Measurements from ENCODE around the gene FCER2. TPM values are rescaled to one million over a fixed set of nuclear protein-coding genes. Genes with fewer than 3 reads are reported as not detected.

The FCER2 gene
- total RNA-seq, 1 experiment from 2014 or later: not detected

DNA sequence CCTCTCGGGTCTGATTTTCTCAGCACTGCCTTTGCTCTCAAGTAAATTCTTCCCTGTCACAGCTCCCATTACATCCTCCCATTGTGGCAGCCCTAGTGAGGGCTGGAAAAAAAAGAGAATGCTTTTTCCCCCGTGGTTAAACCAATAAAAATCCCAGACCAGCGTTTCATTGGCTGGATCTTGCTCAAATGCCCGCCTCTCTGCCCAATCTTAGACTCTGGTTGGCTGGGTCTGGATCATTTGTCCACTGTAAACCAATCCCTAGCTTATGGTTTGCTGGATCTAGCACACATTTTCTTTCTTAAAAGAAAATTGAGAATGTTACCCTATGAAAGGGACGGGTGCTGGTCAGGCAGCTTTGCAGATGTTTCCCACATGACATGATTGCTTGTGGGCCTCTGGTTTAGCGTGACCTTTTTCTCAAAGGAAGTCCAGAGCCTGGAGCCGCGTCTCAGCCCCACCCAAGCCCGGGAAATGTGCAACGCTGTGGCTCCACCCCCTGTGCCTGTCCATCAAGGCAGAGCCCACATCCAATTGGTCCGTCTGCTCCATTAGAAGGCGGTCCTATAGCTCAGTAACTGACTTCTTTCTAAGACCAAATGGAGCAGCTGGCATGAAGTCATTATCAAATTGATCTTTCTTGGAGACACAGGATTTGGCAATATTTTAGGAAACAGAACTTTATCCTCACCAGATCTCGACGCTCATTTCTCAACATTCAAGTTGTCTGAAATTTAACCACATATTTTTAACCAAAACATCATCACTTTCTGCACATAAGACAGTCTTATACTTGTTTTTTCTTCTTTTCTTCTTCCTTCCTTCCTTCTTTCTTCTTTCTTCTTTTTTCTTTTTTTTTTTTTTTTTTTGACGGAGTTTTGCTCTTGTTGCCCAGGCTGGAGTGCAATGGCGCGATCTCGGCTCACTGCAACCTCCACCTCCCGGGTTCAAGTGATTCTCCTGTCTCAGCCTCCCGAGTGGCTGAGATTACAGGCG is 27.6 kb downstream of the FCER2 start:
- intact Hi-C loops (cut with micrococcal nuclease): no loop called here
- DNase-seq (peak; percentile 87), ATAC-seq (peak; percentile 97)
- no peaks in the 10 kb centered on the region for H3F3A ChIP-seq (ENCODE audit: low read length, unreplicated experiment)
- no peaks in the 10 kb centered on the region for H3K36me3 ChIP-seq (ENCODE audit: low read depth, low read length)
- H3K27ac ChIP-seq (ENCODE audit: low read length): no peak overlapping the region
- H4K20me1 ChIP-seq (ENCODE audit: low read length): no peaks in the 10 kb centered on the region
- ChIA-PET POLR2A (ENCODE audit: unreplicated experiment) (interaction anchor here (0.6 kb wide), 1 partner anchor 41 kb away, joined by 3 read pairs; no protein-coding TSS in a partner anchor), CTCF (interaction anchor here (1.3 kb wide), 1 partner anchor 106 kb away, joined by 7 read pairs; no protein-coding TSS in a partner anchor)
- H3K79me2 ChIP-seq (ENCODE audit: low read length): no peaks in the 10 kb centered on the region
- peak overlapping the region; percentile 46 for H3K4me2 ChIP-seq (ENCODE audit: low read length)
- peaks cover 7% of the 10 kb centered on the region; the same call in 1 of the 2 replicates for H3K4me1 ChIP-seq (ENCODE audit: insufficient read depth, low read length)
- H2AFZ ChIP-seq (ENCODE audit: low read length): peak overlapping the region; percentile 67
- no peaks in the 10 kb centered on the region for H3K9me2 ChIP-seq (replicated peaks; ENCODE audit: low read length)
- H3K27me3 ChIP-seq (ENCODE audit: low read length): peaks cover 8% of the 10 kb centered on the region; the same call in 1 of the 2 replicates
- no peak for TF ChIP-seq EZH2phosphoT487 (IDR thresholded peaks at IDR 0.05; ENCODE audit: borderline replicate concordance, low read length)
- TF ChIP-seq, protein P1, sequence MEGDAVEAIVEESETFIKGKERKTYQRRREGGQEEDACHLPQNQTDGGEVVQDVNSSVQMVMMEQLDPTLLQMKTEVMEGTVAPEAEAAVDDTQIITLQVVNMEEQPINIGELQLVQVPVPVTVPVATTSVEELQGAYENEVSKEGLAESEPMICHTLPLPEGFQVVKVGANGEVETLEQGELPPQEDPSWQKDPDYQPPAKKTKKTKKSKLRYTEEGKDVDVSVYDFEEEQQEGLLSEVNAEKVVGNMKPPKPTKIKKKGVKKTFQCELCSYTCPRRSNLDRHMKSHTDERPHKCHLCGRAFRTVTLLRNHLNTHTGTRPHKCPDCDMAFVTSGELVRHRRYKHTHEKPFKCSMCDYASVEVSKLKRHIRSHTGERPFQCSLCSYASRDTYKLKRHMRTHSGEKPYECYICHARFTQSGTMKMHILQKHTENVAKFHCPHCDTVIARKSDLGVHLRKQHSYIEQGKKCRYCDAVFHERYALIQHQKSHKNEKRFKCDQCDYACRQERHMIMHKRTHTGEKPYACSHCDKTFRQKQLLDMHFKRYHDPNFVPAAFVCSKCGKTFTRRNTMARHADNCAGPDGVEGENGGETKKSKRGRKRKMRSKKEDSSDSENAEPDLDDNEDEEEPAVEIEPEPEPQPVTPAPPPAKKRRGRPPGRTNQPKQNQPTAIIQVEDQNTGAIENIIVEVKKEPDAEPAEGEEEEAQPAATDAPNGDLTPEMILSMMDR (conservative IDR thresholded peaks at IDR 0.05; ENCODE audit: low read depth, low read length): no peak
- TF ChIP-seq EZH2 (IDR thresholded peaks at IDR 0.05; ENCODE audit: low read length, unreplicated experiment): no peak
- no peak overlapping the region for H3K9ac ChIP-seq (ENCODE audit: low read length)
- H3K9me3 ChIP-seq (ENCODE audit: low read length): no peaks in the 10 kb centered on the region
- H3K4me3 ChIP-seq (ENCODE audit: low read length): no peak overlapping the region
- no TSS peak for BruUV-seq (replicated peaks)

- no peak for ATAC-seq
- H3K4me3 ChIP-seq (ENCODE audit: low read length): no peak overlapping the region
- no peak for DNase-seq
- no peaks in the 10 kb centered on the region for H3K36me3 ChIP-seq (ENCODE audit: low read depth, low read length)
- H3K79me2 ChIP-seq (ENCODE audit: low read length): no peaks in the 10 kb centered on the region
- no peaks in the 10 kb centered on the region for H3K9me3 ChIP-seq (ENCODE audit: low read length)
- no peak overlapping the region for H3K9ac ChIP-seq (ENCODE audit: low read length)
- 0 out of 2 replicates have a peak, but pooled peaks cover 3% of the 10 kb centered on the region for H3K4me1 ChIP-seq (ENCODE audit: insufficient read depth, low read length)
- TF ChIP-seq EZH2 (IDR thresholded peaks at IDR 0.05; ENCODE audit: low read length, unreplicated experiment) (no peak), EZH2phosphoT487 (IDR thresholded peaks at IDR 0.05; ENCODE audit: borderline replicate concordance, low read length) (no peak)
- TF ChIP-seq, protein P1 (conservative IDR thresholded peaks at IDR 0.05; ENCODE audit: low read depth, low read length): no peak
- H2AFZ ChIP-seq (ENCODE audit: low read length): no peak overlapping the region
- H4K20me1 ChIP-seq (ENCODE audit: low read length): no peaks in the 10 kb centered on the region
- peaks cover 8% of the 10 kb centered on the region; the same call in 1 of the 2 replicates for H3K27me3 ChIP-seq (ENCODE audit: low read length)
- intact Hi-C loops (cut with micrococcal nuclease): no loop called here
- no peak overlapping the region for H3K4me2 ChIP-seq (ENCODE audit: low read length)
- H3K9me2 ChIP-seq (replicated peaks; ENCODE audit: low read length): no peaks in the 10 kb centered on the region
- ChIA-PET CTCF (no interaction called here), POLR2A (ENCODE audit: unreplicated experiment) (no interaction called here)
- H3F3A ChIP-seq (ENCODE audit: low read length, unreplicated experiment): no peaks in the 10 kb centered on the region
- H3K27ac ChIP-seq (ENCODE audit: low read length): no peak overlapping the region
- no TSS peak for BruUV-seq (replicated peaks)
Observed at GRCh38 chr19:7672522-7672921, 29.4 kb downstream of the FCER2 start.

Data from PC-3 (cell line).